CD4-positive, alpha-beta T cell treated with Interleukin-4 for 4 hours (primary cell): ENCODE data around the gene TRNT1.

Source experiments
- DNase-seq: peaks from one replicate; pipeline ENCODE4 v3.0.0-alpha.2; 2020

TRNT1 gene

DNA sequence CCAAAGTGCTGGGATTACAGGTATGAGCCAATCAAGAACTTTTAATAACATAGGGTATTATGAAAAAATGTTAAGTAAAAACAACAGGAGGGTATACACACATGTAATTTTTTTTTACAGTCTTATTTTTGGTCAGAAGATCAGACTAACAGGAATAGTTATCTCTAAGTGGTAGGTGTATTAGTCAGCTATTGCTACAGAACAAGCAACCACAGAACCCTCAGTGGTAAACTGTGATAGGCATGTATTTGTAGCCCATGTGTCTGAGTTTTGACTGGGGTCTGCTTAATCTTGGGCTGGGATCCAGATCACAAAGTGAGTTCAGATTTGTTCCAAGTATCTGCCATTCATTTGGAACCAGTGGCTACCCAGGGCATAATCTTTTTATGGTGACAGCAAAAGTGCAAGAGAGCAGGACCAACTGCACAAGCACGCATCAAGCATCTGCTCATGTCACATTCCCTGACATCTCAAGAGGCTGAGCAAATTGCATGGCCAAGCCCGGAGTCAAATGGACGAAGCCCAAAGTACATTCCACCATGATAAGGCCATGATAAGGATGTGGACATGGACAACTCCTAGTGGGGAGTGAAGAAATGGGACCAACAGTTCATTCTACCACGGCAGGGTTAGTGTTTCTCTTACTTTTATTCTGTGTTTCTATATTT is 13.6 kb upstream of the TRNT1 start:
- no peak for DNase-seq

DNA sequence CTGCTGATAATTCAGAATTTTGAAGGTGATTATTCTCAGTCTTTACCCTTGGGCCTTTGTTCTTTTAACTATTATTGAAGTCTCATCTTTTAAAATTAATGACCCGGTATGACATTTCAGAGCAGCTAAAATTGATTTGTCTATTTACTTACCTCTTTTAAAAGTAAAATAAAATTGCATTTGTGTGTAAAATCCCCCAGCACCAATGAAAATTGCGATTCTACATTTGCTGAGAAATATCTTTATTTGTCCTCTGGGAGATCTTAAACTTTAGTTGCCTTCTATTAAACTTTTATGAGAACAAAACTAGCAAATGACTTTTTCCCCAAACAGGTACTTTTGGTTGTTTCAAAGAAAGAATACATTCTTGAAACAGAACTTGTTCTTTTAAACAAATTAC is 9.1 kb upstream of the TRNT1 start:
- DNase-seq: no peak

DNA sequence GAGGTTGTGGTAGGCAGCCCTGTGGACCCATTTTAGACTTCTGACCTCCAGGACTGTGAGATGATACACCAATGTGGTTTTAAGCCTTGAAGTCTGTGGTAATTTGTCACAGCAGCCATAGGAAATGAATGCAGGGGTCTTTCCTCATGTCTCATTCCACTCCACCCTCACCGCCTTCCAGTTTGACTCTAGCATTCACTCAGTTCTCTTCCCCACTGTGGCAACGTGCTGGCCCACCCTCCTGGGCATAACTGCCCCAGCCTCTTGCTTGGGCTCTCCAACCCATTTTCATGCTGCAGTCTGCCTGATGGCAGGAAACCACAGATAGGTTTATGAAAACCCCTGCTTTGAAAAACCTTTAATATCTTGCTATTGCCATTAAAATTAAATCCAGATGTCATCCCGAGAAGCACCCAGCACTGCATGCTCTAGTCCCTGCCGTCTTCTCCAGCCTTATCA is 7.3 kb upstream of the TRNT1 start:
- DNase-seq: peak; percentile 30

DNA sequence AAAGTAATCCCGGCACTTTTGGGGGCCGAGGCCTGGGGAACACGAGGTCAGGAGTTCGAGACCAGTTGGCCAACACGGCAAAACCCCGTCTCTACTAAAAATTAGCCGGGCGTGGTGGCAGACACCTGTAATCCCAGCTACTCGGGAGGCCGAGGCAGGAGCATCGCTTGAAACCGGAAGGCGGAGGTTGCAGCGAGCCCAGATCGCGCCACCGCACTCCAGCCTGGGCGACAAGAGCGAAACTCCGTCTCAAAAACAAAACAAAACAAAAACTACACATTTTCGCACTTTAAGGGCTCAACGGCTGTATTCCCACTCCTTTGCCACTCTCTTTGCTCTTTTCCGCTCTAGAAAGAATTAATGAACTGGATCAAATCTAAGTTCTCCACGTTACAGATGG is 763 bp upstream of the TRNT1 start:
- DNase-seq: no peak

DNA sequence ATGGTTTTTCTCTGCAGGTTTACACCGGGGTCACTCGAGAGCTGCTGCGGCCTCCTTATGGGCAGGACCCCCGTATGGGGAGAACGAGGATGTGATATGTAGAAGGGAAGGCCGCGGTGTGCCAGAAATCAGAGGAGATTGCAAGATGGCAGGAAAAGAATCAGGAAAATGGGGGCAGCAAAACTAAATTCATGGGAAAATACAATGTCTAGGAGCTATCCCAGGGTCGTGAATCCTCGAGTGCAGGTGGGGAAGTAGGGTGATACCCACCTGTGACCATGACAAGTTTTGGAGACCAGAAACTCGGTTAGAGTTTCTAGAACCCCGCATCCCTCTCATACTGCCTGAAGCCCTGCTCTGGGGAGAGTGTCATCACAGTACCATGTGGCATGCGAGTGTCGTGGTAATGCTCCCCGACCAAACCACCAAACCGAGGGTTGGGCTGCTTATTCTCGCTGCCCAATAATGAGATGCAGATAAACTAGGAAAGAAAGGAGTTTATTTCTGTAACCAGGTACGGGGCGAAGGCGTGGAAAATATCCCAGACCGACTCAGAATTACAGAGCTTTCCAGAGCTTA is 781 bp downstream of the TRNT1 start:
- peak; percentile 46 for DNase-seq

DNA sequence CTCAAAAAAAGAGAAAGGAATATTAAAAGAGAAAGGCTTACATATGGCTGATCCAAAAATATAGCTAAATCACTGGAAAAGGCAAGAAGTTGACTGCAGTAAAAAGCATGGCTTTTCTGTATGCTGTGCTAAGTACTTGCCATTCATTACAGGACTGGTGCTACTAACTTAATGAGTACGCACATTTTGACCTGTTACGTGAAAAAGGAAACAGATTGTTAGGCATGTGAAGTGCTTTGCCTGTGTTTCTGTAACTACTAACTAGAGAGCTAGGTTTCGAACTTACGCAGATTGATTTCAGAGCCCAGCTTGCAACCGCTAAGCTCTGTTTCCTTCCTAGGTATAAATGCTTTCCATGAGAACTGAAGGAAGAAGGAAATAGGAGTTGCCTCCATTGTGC is 2.8 kb downstream of the TRNT1 start:
- no peak for DNase-seq

DNA sequence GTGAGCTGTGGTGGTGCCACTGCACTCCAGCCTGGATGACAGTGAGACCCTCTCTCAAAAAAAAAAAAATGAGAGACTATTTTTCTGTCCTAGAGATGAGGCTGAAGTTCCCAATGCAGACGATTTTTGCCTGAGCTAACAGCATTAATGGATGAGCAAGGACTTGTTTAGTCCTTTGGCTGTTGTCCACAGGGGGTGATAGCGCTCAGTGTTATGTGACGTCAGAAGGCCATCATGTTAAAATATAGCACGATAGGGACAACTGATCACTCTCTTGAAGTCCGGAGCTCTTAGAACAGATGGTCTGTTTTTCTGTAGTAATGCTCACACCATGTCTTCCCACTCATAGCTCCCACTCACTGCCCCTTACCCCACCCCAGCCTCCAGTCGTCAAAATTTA is 6.8 kb downstream of the TRNT1 start:
- no peak for DNase-seq

DNA sequence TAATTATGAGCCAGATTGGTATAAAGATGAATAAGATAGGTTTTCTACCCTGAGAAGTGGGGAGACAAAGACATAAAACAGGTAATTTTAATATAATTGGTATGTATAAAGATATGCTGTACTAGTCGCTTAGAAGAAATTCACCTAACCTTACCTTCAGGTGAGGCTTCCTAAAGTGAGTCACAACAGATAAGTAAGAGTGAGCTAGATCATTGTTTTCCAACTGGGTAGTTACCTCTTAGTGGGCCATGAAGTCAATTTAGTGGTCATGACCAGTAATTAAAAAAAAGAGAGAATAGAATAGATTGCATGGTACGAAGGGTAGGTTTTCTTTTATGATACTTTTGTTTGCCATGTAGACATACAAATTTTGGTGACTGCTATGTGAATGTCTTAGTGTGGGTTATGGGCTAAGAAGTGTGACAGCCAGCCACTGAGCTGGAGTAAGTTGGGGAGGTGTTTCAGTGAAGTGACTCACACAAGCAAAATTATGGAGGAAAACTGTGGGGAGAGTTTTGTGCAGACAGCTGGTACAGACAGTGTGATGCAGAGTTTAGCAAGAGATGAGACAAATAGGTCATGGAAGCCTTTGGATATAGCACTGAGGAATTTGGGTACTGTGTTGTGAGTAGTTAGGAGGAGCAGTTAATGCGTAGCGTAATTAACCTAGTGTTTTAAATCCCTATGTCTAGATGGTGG is 8.2 kb downstream of the TRNT1 start:
- peak; percentile 37 for DNase-seq

DNA sequence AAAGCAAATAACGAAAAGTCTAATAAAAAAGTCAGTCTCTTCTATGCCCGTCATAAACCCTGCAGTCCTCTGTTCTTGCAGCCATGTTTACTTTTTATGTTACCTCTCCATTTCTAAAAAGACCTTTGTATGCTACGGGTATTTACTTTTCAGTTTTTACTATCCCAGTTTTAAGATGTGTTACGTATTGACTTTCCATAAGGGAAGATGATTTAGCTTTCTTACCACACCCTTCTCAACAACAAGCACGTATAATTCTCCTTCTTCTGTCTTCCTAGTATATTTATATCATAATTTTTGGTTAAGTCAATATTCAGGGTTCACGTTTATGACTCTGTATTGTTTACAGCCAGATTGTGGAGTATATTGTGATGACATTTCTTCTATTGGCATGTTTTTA is 10.8 kb downstream of the TRNT1 start:
- DNase-seq: no peak

DNA sequence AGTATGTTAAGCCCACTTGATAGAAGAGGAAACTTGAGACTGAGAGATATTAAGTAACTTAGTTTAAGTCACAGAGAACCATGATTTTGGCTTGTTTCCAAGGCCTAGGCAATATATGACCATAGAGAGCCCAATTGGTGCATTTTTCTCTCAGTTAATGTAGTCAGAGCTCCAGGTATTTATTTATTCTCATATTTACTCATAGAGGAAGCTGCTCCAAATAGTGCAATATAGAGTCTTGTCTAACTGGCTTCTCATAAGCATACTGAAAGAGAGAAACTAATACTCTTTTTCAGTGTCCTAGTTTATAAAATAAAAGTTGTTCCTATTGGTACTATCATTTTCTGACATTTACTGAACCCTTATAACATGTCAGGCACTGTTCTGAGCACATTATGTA is 15.2 kb downstream of the TRNT1 start:
- no peak for DNase-seq

DNA sequence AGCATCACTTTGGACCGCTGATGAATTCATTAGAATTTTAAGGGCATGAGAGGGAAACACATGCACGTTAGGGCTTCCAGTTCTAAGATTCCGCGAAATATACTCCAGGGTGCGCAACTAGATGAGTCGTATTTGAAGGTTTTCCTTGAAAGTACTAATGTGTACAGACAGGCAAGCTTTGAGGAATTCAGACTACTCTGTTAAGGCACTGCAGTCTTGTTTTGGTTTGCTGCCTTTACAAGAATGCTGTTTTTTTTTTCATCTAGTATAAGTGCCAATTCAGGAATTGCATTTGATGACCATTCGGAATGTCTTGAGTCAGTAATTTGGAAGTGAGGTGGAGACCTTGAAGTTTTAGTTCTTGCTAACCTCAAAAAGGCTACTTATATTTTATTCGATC is 19.1 kb downstream of the TRNT1 start:
- no peak for DNase-seq

DNA sequence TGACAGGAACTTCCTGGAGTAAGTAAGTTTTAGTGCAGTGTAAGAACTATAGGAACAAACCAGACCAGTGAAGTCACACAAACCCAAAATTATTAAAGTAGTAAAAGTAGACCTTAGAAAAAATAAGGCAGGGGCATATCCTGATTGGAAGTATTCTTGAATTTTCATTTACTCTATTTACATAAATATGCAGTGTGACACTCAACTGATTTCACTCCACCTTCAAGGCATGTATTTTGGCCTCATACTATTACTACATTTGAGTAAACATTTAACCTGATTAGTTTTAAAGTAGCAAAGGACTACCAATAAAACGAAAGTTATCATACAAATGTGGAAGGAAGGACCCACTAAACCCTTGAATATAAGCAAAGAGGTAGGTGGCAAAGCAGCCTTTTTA is 22.8 kb downstream of the TRNT1 start:
- no peak for DNase-seq

DNA sequence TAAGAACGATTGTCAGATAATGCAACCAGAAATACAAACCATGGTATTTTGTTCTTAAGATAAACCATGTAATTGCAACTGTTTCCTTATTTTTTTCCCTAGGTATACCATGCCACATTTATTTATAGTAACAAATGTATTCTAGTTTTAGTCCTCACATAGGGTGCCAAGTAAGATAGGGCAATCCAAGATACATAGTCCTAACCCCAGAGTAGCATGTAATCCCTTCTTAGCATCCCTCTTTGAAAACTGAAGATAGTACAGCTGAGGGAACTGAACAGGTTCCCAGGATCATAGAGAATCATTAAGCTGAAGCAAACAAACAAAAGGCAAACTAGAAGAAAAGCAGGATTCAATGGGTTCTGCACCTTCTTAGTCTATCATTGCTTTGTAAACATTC is 24.8 kb downstream of the TRNT1 start:
- no peak for DNase-seq

DNA sequence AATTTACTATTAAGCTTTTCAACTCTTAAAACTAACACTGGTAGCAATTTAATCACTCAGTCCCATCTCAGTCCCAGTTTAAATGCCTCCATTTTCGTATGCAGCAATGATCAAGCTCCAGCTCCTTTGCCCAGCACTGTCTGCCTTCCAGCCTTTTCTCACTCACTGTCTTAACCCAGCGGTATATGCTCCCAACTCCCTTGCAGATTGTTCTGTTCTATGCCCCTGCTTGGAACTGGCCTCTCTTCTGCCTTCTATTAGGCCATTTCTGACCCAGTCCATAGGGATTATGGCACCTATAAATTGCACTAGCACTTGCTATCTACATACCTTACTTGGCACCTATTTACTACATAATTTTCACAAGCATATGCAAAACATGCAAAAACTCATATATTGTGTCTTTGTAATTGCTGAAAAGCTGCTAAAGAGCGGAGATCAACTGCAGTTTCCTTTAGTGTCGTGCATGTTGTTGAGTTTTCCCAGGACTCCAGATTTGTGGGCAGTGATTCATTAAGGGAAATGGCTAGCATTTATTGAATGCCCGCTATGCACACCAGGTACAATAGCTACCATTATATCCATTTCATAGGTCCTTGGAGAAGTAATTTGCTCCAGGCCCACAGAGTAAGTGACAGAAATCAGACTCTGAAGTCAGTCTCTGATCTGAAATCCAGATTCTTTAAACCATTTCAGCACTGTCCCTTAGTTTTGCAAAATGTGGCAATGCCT is 28.3 kb downstream of the TRNT1 start:
- no peak for DNase-seq

DNA sequence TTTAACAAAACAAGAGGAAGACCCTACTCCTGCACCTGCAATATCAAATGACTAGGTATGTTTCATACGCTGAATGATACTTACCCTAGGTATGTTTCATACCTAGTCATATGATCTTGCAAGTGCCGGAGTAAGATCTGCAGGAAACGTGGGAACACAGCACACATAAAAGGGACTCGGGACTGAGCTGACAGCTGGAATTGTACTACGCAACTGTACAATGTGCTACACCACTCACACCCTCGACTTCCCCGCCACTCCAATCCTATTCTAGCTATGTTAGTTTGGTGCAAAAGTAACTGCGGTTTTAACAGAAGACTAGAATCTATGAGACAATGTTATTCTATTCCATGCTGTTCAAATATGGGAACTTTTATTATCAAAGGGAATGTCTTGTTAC is 30.7 kb downstream of the TRNT1 start:
- DNase-seq: no peak

DNA sequence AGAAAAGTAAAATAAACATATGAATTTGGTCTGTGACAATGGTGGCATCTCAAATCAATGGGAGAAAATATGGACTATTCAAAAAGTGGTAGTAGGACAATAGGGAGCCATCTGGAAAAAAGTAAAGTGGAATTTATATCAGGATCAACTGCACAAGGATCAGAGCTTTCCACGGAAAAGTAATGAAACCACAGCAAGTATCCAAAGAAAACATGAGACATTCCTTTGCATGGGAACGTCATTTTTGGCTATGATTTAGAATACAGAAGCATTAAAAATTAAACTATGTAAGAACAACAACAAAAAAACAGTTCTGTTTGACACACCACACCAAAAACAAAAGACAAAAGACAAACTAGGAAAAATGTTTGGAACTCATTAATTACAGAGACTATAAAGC is 34.1 kb downstream of the TRNT1 start:
- DNase-seq: no peak

DNA sequence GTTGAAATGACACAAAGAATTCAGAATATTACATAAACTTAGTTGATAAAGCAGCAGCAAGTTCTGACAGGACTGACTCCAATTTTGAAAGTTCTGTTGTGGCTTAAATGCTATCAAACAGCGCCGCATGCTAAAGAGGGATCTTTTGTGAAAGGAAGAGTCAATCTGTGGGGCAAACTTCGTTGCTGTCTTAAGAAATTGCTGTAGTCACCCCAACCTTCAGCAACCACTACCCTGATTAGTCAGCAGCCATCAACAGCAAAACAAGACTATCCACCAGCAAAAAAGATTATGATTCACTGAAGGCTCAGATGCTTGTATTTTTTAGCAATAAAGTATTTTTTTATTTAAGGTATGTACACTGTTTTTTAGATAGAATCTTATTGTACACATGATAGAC is 38.5 kb downstream of the TRNT1 start:
- DNase-seq: peak; percentile 32

DNA sequence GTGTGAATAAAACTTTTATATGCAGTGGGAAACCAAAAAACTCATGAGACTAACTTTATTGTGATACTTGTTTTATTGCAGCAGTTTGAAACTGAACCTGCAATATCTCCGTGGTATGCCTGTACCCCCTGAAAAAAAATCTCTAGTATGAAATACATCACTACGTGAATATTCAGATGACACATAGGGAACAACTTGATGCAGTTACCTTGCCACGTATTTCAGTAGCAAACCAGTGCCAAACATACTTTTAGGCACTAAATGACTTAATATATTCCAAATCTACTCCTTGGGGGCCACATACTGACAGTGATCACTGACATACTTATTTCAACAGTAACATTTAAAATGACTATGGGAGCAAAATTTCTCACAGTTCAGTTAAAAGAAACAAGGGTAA is 38.9 kb downstream of the TRNT1 start:
- no peak for DNase-seq

DNA sequence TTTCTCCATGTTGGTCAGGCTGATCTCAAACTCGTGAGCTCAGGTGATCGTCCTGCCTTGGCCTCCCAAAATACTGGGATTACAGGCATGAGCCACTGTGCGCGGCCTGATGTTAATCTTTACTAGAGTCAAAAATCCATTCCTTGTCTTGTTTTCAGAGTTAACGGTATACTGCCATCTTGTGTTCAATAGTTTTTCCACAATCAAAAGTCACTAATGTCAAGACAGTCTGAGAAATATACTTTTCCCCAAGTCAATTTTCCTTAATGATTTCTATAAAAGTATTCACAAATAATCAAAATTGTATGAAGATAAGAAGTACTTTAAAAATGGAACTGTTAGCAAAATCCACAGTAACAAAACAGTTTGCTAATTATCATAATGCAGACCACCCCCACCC is 44.3 kb downstream of the TRNT1 start:
- DNase-seq: peak; percentile 67

DNA sequence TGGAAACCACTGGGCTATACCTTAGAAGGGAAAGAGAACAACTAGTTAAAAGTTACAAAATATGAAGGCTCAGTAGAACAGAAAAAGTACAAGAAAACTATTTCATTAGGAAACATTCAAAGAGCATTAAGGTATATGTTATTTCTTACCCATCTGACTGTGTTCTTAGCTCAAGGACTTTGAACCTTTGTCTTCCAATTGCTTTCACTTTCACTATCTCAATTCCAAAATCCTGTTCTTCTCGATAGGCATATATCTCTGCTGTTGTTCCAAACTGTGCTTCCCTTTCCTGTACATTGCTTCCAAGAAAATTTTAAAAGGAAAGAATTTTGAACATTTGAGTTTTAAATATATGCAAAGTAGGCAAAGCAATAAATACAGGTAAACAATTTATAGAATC is 45.9 kb downstream of the TRNT1 start:
- peak; percentile 10 for DNase-seq

DNA sequence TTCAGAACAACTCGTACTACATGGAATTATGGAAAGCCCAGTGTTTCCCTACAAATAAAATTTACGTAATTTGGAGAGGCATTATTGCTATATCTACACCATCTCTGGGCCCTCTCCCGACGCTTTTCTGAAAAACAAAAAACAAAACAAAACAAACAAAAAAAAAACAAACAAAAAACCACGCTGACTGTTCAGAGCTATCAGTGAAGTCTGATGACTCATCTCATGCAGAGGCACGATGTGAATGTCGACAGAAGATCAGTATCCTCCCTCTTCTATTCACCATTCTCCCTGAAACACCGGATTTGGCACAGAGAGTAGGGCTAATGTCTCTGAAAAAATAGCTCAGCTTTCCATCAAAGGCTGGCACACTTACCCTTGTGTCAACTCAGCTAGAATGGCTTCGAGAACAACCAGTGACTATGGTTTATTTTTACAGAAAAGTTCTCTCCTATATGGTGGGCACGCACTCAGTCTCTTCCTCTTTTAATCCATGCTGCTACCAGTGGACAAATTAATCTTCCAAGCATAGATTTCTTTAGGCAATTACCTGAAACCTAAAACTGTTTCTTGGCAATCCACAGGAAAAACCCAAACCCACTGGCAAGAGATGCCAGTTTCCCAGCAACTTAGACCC is 51.2 kb downstream of the TRNT1 start:
- peak; percentile 41 for DNase-seq

DNA sequence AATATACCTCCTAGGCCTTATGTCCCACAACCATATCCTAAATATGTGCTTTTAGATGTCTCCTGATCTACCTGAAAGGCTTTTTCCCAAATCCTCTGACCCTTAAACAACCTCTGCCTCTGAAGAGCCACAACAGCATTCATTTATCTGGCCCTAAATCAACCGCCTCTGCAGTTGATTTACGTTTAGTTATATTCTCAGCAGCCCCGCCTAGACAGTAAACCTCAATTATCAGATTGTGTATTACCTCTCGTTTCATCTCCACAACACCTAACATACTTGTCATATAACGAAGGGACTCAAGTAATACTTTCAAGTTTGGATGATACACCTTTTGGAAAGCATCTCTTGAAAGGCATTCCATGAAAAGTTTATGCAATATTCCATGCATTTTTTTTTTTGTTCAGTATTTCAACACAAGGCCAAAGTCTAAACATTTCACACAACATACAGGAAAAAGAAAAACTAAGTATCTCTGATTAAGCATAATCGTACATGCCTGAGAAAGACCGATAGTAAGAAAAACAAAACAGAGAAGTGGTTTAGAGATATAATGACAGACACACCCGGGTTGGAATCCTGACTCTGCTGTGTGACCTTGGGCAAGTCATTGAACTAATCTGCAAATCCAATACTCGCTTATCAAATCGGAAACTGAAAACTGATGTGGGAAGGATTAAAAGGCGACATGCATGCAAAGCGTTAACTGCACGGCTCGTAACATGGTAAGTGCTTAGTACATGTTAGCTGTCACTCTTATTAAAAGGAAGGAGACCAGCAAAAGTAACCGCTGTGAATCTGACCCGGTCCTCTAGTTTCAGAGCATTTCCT is 52.0 kb downstream of the TRNT1 start:
- no peak for DNase-seq
